GM10266 (cell line): ENCODE results near the gene CCDC178.

ENCODE experiments used
- DNase-seq: peaks from one replicate; pipeline ENCODE4 v3.0.0; 2012; ENCODE audit errors: extremely low spot score
- TF ChIP-seq, protein P1 (sequence below): IDR thresholded peaks from 2 replicates; pipeline ENCODE4 v1.5.1; 2012; ENCODE audit warnings: mild to moderate bottlenecking, low read depth; ENCODE audit not compliant: control insufficient read depth, insufficient read depth; ENCODE audit errors: missing control alignments

CCDC178 gene

GRCh38 chr18:33316146-33316587 is 124.4 kb downstream of the CCDC178 start:
- DNase-seq: no peak
- TF ChIP-seq, protein P1, sequence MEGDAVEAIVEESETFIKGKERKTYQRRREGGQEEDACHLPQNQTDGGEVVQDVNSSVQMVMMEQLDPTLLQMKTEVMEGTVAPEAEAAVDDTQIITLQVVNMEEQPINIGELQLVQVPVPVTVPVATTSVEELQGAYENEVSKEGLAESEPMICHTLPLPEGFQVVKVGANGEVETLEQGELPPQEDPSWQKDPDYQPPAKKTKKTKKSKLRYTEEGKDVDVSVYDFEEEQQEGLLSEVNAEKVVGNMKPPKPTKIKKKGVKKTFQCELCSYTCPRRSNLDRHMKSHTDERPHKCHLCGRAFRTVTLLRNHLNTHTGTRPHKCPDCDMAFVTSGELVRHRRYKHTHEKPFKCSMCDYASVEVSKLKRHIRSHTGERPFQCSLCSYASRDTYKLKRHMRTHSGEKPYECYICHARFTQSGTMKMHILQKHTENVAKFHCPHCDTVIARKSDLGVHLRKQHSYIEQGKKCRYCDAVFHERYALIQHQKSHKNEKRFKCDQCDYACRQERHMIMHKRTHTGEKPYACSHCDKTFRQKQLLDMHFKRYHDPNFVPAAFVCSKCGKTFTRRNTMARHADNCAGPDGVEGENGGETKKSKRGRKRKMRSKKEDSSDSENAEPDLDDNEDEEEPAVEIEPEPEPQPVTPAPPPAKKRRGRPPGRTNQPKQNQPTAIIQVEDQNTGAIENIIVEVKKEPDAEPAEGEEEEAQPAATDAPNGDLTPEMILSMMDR: no peak

DNA sequence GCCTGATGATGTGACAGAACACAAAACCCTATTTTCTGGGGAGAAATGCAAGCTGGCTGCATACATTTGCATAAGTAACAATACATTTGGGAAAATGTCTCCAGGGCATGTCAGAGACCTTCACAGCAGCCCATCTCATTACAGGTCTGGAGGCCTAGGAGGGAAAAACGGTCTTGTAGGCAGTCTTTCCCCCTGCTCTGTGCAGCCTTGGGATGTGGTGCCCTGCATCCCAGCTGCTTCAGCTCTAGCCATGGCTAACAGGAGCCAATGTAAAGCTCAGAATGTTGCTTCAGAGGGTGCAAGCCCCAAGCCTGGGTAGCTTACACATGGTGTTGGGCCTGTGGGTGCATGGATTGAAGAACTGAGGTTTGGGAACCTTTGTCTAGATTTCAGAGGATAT is 133.0 kb downstream of the CCDC178 start:
- TF ChIP-seq, protein P1: no peak

DNA sequence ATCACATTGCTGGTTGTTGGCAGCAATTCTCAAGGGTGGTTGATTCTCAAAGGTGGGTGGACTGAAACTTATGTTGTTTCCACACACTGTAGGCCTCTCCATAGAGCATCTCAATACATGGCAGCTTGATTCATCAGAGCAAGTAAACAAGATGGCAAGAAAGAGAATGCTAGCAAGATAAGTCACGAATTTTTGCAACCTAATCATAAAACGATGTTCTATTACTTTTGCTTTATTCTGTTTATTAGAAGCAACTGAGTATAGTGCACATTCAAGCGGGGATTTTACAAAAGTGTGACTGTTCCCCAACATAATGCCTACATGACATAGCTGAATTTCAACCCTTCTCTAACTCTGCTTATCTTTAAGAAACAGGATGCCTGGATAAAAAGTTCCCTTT is 136.2 kb downstream of the CCDC178 start:
- no peak for DNase-seq
- TF ChIP-seq, protein P1: no peak

More for the DNA sequence above, 133.0 kb downstream of the CCDC178 start:
- no peak for DNase-seq

DNA sequence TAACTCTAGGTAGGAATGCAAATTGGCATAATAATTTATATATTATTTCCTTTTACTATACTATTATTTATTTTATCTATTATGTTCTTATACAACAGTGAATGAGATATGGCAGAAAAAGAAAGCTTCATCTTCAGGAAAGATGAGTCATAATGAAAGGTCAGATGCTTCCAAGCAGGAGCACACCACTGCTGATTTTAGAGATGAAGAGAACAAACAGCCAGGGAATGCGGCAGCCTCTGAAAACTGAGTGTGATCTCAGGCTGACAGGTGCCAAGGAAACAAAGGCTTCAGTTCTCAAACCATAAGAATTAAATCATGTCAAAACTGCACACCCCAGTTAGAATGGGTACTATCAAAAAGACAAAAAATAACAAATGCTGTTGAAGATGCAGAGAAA is 149.0 kb downstream of the CCDC178 start:
- no peak for DNase-seq
- TF ChIP-seq, protein P1: no peak

- no peak for DNase-seq
- TF ChIP-seq, protein P1: no peak
These were observed 152.3 kb downstream of the CCDC178 start for GRCh38 chr18:33288082-33288716.

- DNase-seq: no peak
- TF ChIP-seq, protein P1: no peak
These were observed 157.7 kb downstream of the CCDC178 start for GRCh38 chr18:33282709-33283333.

DNA sequence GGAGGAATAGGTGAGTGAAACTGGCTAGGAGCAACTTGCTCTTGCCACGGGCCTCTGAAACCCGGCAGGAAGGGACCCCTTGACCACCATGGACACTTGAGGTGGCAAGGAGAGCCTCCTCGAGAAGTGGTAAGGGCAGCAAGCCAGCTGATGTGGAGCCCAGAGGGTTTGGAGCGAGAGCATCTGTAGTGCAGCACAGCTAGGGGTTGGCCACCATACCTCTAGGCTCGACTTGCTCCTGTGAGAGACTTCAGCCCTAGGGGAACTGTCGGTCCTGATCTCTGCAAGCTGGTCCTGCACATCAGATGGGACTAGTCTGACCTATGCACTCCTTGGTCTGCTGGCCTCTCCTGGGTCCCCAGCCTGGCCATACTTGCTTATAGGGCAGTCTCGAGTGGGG is 158.4 kb downstream of the CCDC178 start:
- TF ChIP-seq, protein P1: no peak
- DNase-seq: no peak
